ENCODE measurements around the gene OR6C68. TPM values are rescaled to one million over a fixed set of nuclear protein-coding genes. Genes with fewer than 3 reads are reported as not detected.
"Not testable (repeated sequence)": the region's sequence is repeated elsewhere in the genome, so short reads cannot be mapped to it uniquely, and the experiment has no call there.

OR6C68 gene
- total RNA-seq, 1 donor from 2014 or later: not detected

DNA sequence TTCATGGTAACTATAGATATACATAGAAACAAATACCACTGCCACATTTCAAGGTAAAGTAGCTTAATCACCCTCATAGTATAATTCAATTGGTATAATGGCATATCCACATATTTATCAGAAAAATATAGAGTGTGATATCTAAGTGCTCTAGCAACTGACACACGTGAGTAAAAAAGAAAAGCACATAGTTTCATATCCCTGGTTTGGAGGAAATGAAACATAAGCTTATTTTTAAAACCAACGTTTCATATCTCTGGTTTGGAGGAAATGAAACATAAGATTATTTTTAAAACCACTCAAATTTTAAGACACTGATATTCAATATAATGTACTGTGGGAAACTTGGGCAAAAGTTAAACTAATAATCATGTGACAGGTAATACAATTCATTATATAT is 24.3 kb upstream of the OR6C68 start:
- Mint-ChIP-seq H3K4me3 (no peak overlapping the region), H3K27ac (no peak overlapping the region), H3K27me3 (no peaks in the 10 kb centered on the region), H3K4me1 (ENCODE audit: unreplicated experiment) (no peaks in the 10 kb centered on the region), H3K36me3 (no peaks in the 10 kb centered on the region), H3K9me3 (no peaks in the 10 kb centered on the region)
- no peak for DNase-seq (ENCODE audit: extremely low spot score, unreplicated experiment)
- TF ChIP-seq, protein P1, sequence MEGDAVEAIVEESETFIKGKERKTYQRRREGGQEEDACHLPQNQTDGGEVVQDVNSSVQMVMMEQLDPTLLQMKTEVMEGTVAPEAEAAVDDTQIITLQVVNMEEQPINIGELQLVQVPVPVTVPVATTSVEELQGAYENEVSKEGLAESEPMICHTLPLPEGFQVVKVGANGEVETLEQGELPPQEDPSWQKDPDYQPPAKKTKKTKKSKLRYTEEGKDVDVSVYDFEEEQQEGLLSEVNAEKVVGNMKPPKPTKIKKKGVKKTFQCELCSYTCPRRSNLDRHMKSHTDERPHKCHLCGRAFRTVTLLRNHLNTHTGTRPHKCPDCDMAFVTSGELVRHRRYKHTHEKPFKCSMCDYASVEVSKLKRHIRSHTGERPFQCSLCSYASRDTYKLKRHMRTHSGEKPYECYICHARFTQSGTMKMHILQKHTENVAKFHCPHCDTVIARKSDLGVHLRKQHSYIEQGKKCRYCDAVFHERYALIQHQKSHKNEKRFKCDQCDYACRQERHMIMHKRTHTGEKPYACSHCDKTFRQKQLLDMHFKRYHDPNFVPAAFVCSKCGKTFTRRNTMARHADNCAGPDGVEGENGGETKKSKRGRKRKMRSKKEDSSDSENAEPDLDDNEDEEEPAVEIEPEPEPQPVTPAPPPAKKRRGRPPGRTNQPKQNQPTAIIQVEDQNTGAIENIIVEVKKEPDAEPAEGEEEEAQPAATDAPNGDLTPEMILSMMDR (conservative IDR thresholded peaks at IDR 0.05): no peak

DNA sequence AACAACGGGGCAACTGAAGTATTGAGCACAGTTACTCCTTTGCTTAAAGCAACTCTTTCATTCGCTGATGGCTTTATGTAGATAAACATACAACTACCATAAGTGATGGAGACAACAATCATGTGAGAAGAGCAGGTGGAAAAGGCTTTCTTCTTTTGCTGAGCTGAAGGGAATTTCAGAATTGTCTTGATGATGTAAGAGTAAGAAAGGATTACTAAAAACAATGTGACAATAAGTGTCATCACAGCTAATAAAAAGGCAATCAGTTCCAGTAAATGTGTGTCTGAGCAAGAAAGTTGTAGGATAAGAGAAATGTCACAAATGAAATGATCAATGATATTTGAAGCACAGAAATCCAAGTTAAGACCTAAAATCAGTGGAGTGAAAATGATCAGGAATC is 22.9 kb upstream of the OR6C68 start:
- H3K36me3 Mint-ChIP-seq: no peaks in the 10 kb centered on the region
- H3K9me3 Mint-ChIP-seq: no peaks in the 10 kb centered on the region
- H3K4me1 Mint-ChIP-seq (ENCODE audit: unreplicated experiment): no peaks in the 10 kb centered on the region
- H3K4me3 Mint-ChIP-seq: no peak overlapping the region
- no peak overlapping the region for H3K27ac Mint-ChIP-seq
- H3K27me3 Mint-ChIP-seq: no peaks in the 10 kb centered on the region
- DNase-seq (ENCODE audit: extremely low spot score, unreplicated experiment): no peak
- TF ChIP-seq, protein P1 (conservative IDR thresholded peaks at IDR 0.05): no peak

DNA sequence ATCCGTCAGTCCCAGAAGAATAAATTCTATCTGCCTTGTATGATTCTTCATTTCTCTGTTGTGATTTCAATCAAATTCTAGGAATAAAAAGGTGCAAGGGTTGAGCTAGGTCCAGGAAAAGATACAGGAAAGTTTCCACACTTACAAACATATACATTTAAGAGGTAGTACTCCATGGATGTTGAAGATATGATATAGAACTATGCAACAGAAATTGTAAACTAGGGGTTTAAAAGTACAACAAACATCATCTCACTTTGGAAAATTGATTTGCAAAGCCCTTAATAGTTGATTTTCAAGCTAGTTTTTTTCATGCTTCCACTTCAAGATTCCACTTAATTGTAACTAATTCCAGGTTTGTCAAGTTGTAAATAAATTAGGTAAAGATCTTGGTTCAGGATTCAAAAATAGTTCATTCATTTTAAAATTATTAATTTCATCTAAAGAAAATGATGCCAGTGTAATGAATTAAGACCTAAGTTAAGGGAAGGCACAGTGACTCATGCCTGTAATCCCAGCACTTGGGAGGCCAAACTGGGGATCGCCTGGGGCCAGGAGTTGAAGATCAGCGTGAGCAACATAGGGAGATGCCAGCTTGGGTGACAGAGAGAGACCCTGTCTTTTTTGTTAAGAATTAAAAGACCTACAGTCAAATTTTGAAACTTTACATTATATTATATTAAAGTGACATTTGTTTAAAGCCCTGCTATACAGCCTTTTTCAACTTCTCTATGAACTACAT is 21.9 kb upstream of the OR6C68 start, which contains the start of gene OR6C70:
Gene OR6C70 (minus strand): TSS at position 51 of the 742 bp plus-strand sequence. CDS start 0 bp downstream, at position 51.
- H3K27me3 Mint-ChIP-seq: no peaks in the 10 kb centered on the region
- no peaks in the 10 kb centered on the region for H3K9me3 Mint-ChIP-seq
- H3K27ac Mint-ChIP-seq: no peak within 1 kb of the TSS

DNA sequence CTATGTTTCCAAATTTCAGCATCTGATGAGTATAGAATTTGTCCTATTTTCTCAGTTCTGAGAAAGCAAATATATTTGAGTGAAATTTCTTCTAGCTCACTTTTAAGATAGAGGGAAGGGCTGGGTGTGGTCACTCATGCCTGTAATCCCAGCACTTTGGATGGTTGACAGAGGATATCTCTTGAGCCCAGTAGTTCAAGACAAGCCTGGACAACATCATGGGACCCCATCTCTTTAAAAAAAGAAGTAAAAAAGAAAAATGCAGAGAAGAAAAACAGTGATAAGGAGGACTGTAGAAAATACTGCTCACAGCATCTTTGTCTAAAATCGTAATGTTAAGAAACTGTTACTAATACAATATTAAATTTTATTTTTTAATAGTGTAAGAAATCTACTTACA is 19.9 kb upstream of the OR6C68 start:
- Mint-ChIP-seq H3K27ac (no peak overlapping the region), H3K36me3 (no peaks in the 10 kb centered on the region), H3K27me3 (no peaks in the 10 kb centered on the region), H3K4me3 (no peak overlapping the region), H3K4me1 (ENCODE audit: unreplicated experiment) (no peaks in the 10 kb centered on the region), H3K9me3 (no peaks in the 10 kb centered on the region)
- no peak for DNase-seq (ENCODE audit: extremely low spot score, unreplicated experiment)
- TF ChIP-seq, protein P1 (conservative IDR thresholded peaks at IDR 0.05): no peak

More for the DNA sequence above, 21.9 kb upstream of the OR6C68 start, which contains the start of gene OR6C70:
- TF ChIP-seq, protein P1 (conservative IDR thresholded peaks at IDR 0.05): no peak
- DNase-seq (ENCODE audit: extremely low spot score, unreplicated experiment): no peak
- H3K4me3 Mint-ChIP-seq: no peak within 1 kb of the TSS
- H3K36me3 Mint-ChIP-seq: no peaks in the 10 kb centered on the region
- H3K4me1 Mint-ChIP-seq (ENCODE audit: unreplicated experiment): no peaks in the 10 kb centered on the region

DNA sequence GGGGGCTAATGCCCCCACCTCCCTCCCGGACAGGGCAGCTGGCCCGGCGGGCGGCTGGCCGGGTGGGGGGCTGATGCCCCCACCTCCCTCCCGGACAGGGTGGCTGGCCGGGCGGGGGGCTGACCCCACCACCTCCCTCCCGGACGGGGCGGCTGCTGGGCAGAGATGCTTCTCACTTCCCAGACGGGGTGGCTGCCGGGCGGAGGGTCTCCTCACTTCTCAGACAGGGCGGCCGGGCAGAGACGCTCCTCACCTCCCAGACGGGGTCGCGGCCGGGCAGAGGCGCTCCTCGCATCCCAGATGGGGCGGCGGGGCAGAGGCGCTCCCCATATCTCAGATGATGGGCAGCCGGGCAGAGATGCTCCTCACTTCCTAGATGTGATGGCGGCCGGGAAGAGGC is 13.0 kb upstream of the OR6C68 start:
- not testable (repeated sequence) for H3K4me1 Mint-ChIP-seq (ENCODE audit: unreplicated experiment); H3K27me3 Mint-ChIP-seq; H3K4me3 Mint-ChIP-seq; DNase-seq (ENCODE audit: extremely low spot score, unreplicated experiment); H3K36me3 Mint-ChIP-seq; H3K27ac Mint-ChIP-seq; H3K9me3 Mint-ChIP-seq

DNA sequence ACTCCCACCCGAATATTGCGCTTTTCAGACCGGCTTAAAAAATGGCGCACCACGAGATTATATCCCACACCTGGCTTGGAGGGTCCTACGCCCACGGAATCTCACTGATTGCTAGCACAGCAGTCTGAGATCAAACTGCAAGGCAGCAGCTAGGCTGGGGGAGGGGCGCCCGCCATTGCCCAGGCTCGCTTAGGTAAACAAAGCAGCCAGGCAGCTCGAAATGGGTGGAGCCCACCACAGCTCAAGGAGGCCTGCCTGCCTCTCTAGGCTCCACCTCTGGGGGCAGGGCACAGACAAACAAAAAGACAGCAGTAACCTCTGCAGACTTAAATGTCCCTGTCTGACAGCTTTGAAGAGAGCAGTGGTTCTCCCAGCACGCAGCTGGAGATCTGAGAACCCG is 7.9 kb upstream of the OR6C68 start:
- DNase-seq (ENCODE audit: extremely low spot score, unreplicated experiment); H3K27ac Mint-ChIP-seq; H3K9me3 Mint-ChIP-seq; H3K4me3 Mint-ChIP-seq; H3K36me3 Mint-ChIP-seq; H3K4me1 Mint-ChIP-seq (ENCODE audit: unreplicated experiment); H3K27me3 Mint-ChIP-seq: not testable (repeated sequence)
